GM19099 (cell line): Measurements from ENCODE around the gene CNKSR2.

ENCODE experiments used
- POLR2A ChIP-seq: IDR thresholded peaks from 3 replicates; pipeline ENCODE4 v1.6.1; 2011; ENCODE audit warnings: low read depth; ENCODE audit not compliant: insufficient read length; ENCODE audit errors: extremely low read depth

CNKSR2 gene

DNA sequence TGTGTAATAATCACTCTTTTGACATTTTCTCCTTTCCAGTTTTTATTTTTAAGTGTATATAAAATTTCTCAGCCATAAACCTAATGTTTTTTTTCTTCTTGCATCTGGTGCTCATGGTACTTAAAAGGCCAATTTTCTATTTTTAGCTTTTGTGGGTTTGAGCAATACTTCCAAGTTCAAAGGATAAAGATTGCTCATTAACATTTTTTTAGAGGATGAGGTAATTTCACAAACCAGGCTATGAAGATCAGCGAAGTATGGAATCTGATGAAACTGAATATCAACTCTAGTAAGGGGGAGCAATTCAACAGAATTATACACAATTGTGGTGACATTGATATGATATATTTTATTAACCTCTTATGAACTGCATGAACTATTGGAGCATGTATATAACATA lies 309.7 kb downstream of the CNKSR2 start:
- no peak for TF ChIP-seq POLR2A

DNA sequence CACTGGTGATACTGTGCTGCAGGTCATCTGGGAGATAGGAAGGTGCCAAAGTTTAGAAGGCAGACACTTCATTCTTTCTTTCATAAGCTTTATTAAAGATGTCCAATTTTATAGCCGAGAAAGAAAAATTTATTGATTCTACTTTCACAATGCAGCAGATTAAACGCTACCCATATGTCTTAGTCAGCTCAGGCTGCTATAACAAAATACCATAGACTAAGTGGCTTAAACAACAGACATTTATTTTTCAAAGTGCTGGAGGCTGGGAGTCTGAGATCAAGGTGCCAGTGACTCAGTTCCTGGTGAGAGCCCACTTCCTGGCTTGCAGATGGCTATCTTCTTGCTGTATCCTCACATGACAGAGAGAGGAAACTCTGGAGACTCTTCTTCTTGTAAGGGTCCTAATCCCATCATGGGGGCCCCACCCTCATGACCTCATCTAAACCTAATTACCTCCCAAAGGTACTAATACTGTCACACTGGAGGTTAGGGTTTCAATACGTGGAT lies 317.3 kb downstream of the CNKSR2 start:
- no peak for TF ChIP-seq POLR2A

DNA sequence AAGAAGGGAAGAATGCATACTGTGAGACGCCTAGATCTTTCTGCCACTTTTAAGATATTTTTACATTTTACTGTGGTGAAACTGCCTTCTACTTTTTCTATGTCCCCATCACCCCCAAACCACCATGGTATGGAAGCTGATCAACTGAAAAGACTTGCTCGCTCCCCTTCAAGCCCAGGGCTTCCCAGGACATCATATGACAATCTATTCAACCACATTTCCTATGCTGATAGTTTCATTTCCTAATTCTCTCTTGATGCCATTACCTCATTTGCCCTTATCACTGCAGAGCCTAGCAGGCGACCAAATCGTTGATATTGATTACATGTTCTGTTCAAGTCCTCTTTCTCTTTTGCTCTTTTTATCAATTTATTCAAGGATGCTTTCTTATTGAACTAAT lies 324.1 kb downstream of the CNKSR2 start:
- no peak for TF ChIP-seq POLR2A

DNA sequence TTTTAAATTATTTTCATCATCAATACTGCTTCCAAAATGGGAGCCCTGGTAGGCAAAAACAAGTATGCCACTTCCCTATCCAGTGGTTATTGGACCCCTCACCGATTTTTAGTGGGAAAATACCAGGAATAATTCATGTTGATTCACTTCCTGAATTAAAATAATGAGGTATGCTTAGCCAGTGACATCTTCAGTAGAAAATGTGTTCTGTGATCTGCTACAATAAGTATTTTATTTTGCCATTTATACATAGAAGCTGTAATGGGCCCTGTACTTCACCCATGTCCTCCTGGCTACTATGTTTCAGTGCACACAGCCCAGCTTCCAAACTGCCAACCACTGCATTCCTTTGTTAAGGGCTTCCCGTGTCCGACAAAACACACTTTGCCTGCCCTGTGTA lies 324.9 kb downstream of the CNKSR2 start:
- no peak for TF ChIP-seq POLR2A

DNA sequence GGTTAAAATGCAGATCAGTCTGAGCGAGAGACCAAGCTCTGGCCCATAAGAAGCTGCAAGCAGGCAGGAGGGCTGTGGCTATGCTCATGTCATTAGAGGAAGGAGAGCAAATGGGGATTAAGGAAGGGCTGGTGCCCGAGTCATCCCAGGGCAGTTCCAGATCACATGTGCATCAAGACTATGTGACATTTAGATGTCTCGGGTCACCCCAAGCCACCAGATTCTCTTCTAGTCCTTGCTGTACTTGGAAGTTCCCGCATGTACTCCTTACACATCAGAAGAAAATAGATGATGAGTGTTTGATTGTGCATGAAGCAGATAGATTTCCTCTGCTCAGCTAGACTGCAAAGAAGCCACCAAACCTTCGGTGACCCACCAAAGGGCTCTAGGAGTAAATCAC lies 326.1 kb downstream of the CNKSR2 start:
- no peak for TF ChIP-seq POLR2A

DNA sequence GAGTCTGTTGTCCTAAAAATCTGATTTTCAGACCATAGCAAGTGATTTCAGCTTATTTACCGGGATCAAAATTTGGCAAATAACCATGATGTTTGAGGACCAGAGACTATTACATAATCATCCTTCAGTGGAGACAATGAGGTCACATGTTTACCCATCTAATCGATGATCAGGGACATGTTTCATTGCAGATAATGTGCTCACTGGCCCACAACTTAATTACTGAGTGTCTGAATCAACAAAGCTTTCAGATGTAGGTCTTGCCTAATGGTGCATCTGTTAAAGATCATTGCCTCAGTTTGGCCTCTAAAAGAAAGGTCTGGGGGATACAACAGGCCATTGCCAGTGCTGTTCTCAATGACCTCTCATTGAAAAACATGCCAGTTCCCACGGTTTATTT lies 326.7 kb downstream of the CNKSR2 start:
- TF ChIP-seq POLR2A: no peak

DNA sequence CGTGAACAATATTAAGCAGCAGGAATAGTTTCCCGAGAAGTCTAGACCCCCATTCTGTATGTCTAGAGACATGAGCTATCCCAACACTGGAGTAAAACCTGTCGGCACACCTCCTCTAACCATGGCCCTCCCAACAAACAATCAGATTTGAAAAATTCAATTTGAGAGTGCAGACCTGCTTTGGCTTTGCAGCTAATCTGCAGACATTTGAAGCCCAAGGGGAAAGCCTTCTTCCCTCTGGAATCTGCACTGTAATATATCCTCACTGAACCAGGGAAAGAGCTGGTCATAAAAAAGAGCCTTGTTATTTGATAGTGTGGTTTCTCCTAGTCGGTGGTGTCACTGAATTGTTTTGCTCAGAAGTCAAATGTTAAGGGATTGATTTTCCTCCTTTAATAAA lies 328.5 kb downstream of the CNKSR2 start:
- TF ChIP-seq POLR2A: no peak
